Smooth muscle cell (in vitro differentiated cells): ENCODE data around the gene IFNK. TPM values are rescaled to one million over a fixed set of nuclear protein-coding genes. Genes with fewer than 3 reads are reported as not detected.

Experiments used
- DNase-seq: peaks from one replicate; lab custom pipeline; 2025; ENCODE audit not compliant: unreplicated experiment; lab: John Stamatoyannopoulos, UW
- H2AFZ ChIP-seq: fragments of 200-600 bp; sonication (generic); 2 replicates; pipeline ENCODE4 v1.6.0; 2016; ENCODE audit warnings: antibody characterized with exemption, low read depth, mild to moderate bottlenecking
- H3F3A ChIP-seq: fragments of 200-600 bp; sonication (generic); 2 replicates; pipeline ENCODE4 v1.6.0; 2017; ENCODE audit warnings: antibody characterized with exemption, low read depth
- H3K27ac ChIP-seq: fragments of 200-600 bp; sonication (generic); 2 replicates; pipeline ENCODE4 v1.5.1; 2016; ENCODE audit warnings: low read depth, mild to moderate bottlenecking
- H3K27me3 ChIP-seq: fragments of 200-600 bp; sonication (generic); 2 replicates; pipeline ENCODE4 v1.6.1; 2016; ENCODE audit warnings: low read depth, mild to moderate bottlenecking
- H3K36me3 ChIP-seq: fragments of 200-600 bp; sonication (generic); 2 replicates; pipeline ENCODE4 v1.5.1; 2016; ENCODE audit warnings: low read depth
- H3K4me1 ChIP-seq: fragments of 200-600 bp; sonication (generic); 2 replicates; pipeline ENCODE4 v1.5.1; 2016; ENCODE audit warnings: low read depth
- H3K4me2 ChIP-seq: fragments of 200-600 bp; sonication (generic); 2 replicates; pipeline ENCODE4 v1.6.0; 2016; ENCODE audit warnings: mild to moderate bottlenecking
- H3K4me3 ChIP-seq: fragments of 200-600 bp; sonication (generic); 2 replicates; pipeline ENCODE4 v1.5.1; 2016; ENCODE audit warnings: mild to moderate bottlenecking
- H3K79me2 ChIP-seq: fragments of 200-600 bp; sonication (generic); 2 replicates; pipeline ENCODE4 v1.6.0; 2016; ENCODE audit warnings: low read depth, mild to moderate bottlenecking
- H3K9ac ChIP-seq: fragments of 200-600 bp; sonication (generic); 2 replicates; pipeline ENCODE4 v1.6.0; 2016; ENCODE audit warnings: low read depth
- H3K9me3 ChIP-seq: fragments of 200-600 bp; sonication (generic); replicated peaks from 2 replicates; pipeline ENCODE4 v1.5.1; 2016; ENCODE audit warnings: low read depth
- H4K20me1 ChIP-seq: fragments of 200-600 bp; sonication (generic); 2 replicates; pipeline ENCODE4 v1.6.0; 2016; ENCODE audit warnings: low read depth
- CTCF ChIP-seq: fragments of 200-600 bp; sonication (generic); IDR thresholded peaks from 2 replicates; pipeline ENCODE4 v1.5.1; 2017; ENCODE audit warnings: borderline replicate concordance, mild to moderate bottlenecking, antibody characterized with exemption; ENCODE audit not compliant: insufficient read depth, poor library complexity, severe bottlenecking
- WGBS: methylation state at CpG from one replicate; pipeline ENCODE4 v1.1.7; 2016; ENCODE audit warnings: low lambda C conversion rate; 5-methylcytosine and 5-hydroxymethylcytosine counted together
- polyA plus RNA-seq: library from polyadenylated mRNA; unstranded; fragments of >200 nt; fragmentation: Nextera tagmentation; extraction: Ambion mirVana; gene quantifications from 2 replicates; pipeline ENCODE4 v1.2.1, GENCODE V29; 2016
- total RNA-seq: library from RNA; depleted of rRNA; stranded (reverse); fragments of >200 nt; gene quantifications from 2 replicates; pipeline ENCODE4 v1.2.3, GENCODE V29; 2014

The IFNK gene
- total and polyA plus RNA-seq, 2 experiments from 2014 or later = not detected

DNA sequence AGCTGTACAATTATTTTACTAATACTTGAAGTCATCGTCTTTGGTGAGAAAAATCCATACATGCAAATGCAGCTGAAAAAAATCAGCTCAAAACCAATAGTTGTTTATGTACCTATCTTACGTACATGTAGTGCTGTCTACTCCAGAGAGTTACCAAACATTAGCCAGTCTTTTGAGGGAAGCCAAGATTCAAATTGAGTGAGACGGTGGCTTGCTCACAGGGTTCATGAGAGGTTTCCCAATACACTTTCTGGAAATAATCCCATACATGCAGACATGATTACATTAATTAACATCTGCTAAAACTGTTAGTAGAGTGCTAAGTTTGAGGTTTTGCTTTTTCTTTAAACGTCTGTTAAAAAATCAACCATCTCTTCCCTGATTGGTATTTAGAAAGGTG is 46.9 kb downstream of the IFNK start:
- H3F3A ChIP-seq = peaks cover 7% of the 10 kb centered on the region
- DNase-seq = no peak
- no peaks in the 10 kb centered on the region for H3K9me3 ChIP-seq
- peaks cover 8% of the 10 kb centered on the region for H3K4me1 ChIP-seq
- H3K27ac ChIP-seq = no peak overlapping the region
- H3K9ac ChIP-seq = no peak overlapping the region
- no peaks in the 10 kb centered on the region for H3K27me3 ChIP-seq
- peaks cover 14% of the 10 kb centered on the region for H3K79me2 ChIP-seq
- WGBS = 92% methylated on average over 4 of the region's 4 CpGs
- H2AFZ ChIP-seq = no peak overlapping the region
- no peaks in the 10 kb centered on the region for H3K36me3 ChIP-seq
- H3K4me3 ChIP-seq = no peak overlapping the region
- no peak for TF ChIP-seq CTCF
- no peak overlapping the region for H3K4me2 ChIP-seq
- H4K20me1 ChIP-seq = no peaks in the 10 kb centered on the region

- TF ChIP-seq CTCF = no peak
- H3K4me1 ChIP-seq = peaks cover 8% of the 10 kb centered on the region
- 61% methylated on average over 3 of the region's 3 CpGs for WGBS
- H3K27me3 ChIP-seq = no peaks in the 10 kb centered on the region
- H2AFZ ChIP-seq = peak overlapping the region; percentile 50
- no peaks in the 10 kb centered on the region for H3K9me3 ChIP-seq
- H3K79me2 ChIP-seq = peaks cover 14% of the 10 kb centered on the region
- peak overlapping the region; percentile 86 for H3K4me3 ChIP-seq
- peak overlapping the region; percentile 89 for H3K4me2 ChIP-seq
- H4K20me1 ChIP-seq = no peaks in the 10 kb centered on the region
- no peak for DNase-seq
- no peaks in the 10 kb centered on the region for H3K36me3 ChIP-seq
- H3K9ac ChIP-seq = no peak overlapping the region
- H3K27ac ChIP-seq = peak overlapping the region; percentile 97
- H3F3A ChIP-seq = peaks cover 7% of the 10 kb centered on the region
These were observed 48.0 kb downstream of the IFNK start for GRCh38 chr9:27572061-27572460.

DNA sequence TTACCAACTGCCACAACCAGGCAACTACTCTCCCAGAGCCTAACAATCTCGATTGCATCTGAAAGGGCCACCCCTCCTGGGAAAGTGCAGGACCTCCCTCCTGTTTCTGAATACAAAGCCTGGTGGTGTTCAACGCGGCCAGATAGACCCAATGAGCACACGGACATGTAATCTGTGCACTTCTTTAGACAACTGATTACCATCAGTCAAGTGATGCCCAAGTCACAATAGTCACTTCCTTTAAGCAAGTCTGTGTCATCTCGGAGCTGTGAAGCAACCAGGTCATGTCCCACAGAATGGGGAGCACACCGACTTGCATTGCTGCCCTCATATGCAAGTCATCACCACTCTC is 48.5 kb downstream of the IFNK start:
- H3K27ac ChIP-seq = peak overlapping the region; percentile 97
- peaks cover 14% of the 10 kb centered on the region for H3K79me2 ChIP-seq
- 3% methylated on average over 6 of the region's 6 CpGs for WGBS
- H3K4me2 ChIP-seq = peak overlapping the region; percentile 89
- no peaks in the 10 kb centered on the region for H3K9me3 ChIP-seq
- no peaks in the 10 kb centered on the region for H3K36me3 ChIP-seq
- H3F3A ChIP-seq = peaks cover 7% of the 10 kb centered on the region
- peaks cover 8% of the 10 kb centered on the region for H3K4me1 ChIP-seq
- no peak for DNase-seq
- no peaks in the 10 kb centered on the region for H4K20me1 ChIP-seq
- peak overlapping the region; percentile 93 for H3K9ac ChIP-seq
- no peak for TF ChIP-seq CTCF
- peak overlapping the region; percentile 50 for H2AFZ ChIP-seq
- no peaks in the 10 kb centered on the region for H3K27me3 ChIP-seq
- H3K4me3 ChIP-seq = peak overlapping the region; percentile 86

GRCh38 chr9:27572918-27573633 is 49.0 kb downstream of the IFNK start, which contains the start of gene C9orf72:
C9orf72 (minus strand) TSS chr9:27573481; CDS start chr9:27567120, 6,361 bp downstream.
- DNase-seq = peak; percentile 88
- WGBS = under 1% methylated on average over 50 of the region's 72 CpGs

More at GRCh38 chr9:27572918-27573633, 49.0 kb downstream of the IFNK start, which contains the start of gene C9orf72:
- Histone ChIP-seq H3F3A (peaks cover 7% of the 10 kb centered on the region), H3K36me3 (no peaks in the 10 kb centered on the region), H2AFZ (peak within 1 kb of the TSS; percentile 89), H3K9me3 (no peaks in the 10 kb centered on the region), H4K20me1 (no peaks in the 10 kb centered on the region), H3K9ac (peak within 1 kb of the TSS; percentile 93), H3K4me2 (peak within 1 kb of the TSS; percentile 89), H3K4me3 (peak within 1 kb of the TSS; percentile 86), H3K27me3 (no peaks in the 10 kb centered on the region), H3K27ac (peak within 1 kb of the TSS; percentile 97), H3K4me1 (peaks cover 8% of the 10 kb centered on the region), H3K79me2 (peaks cover 14% of the 10 kb centered on the region)
- TF ChIP-seq CTCF = no peak
